Fibroblast of villous mesenchyme (primary cell): ENCODE measurements around the gene DPP10. TPM values are rescaled to one million over a fixed set of nuclear protein-coding genes. Genes with fewer than 3 reads are reported as not detected.

ENCODE experiments used
- DNase-seq: peaks from one replicate; pipeline ENCODE4 v3.0.0-alpha.2; 2010; ENCODE audit warnings: low read depth
- H3K4me3 ChIP-seq: 2 replicates; pipeline ENCODE4 v1.5.1; 2011; ENCODE audit warnings: low read depth, mild to moderate bottlenecking, low read length
- CTCF ChIP-seq: IDR thresholded peaks from 2 replicates; pipeline ENCODE4 v1.5.1; 2012; ENCODE audit warnings: low read depth, mild to moderate bottlenecking, low read length; ENCODE audit not compliant: insufficient read depth
- total RNA-seq: library from RNA; depleted of rRNA; stranded (reverse); fragments of >200 nt; gene quantifications from 2 replicates; pipeline ENCODE4 v1.2.3, GENCODE V29; 2012

The DPP10 gene
- total RNA-seq, 1 donor = under 0.01 TPM

- H3K4me3 ChIP-seq = no peak overlapping the region
- DNase-seq = no peak
- TF ChIP-seq CTCF = no peak
Measured at GRCh38 chr2:115691409-115691808, 1249.0 kb downstream of the DPP10 start.

GRCh38 chr2:115694651-115695050 is 1252.2 kb downstream of the DPP10 start:
- DNase-seq = no peak
- TF ChIP-seq CTCF = no peak
- H3K4me3 ChIP-seq = no peak overlapping the region

- no peak for DNase-seq
- H3K4me3 ChIP-seq = no peak overlapping the region
- no peak for TF ChIP-seq CTCF
Measured at GRCh38 chr2:115733190-115733775, 1290.8 kb downstream of the DPP10 start.

- no peak overlapping the region for H3K4me3 ChIP-seq
- TF ChIP-seq CTCF = no peak
- DNase-seq = no peak
Measured at GRCh38 chr2:115738111-115738510, 1295.7 kb downstream of the DPP10 start.

GRCh38 chr2:115739574-115739973 is 1297.1 kb downstream of the DPP10 start:
- H3K4me3 ChIP-seq = no peak overlapping the region
- DNase-seq = no peak
- TF ChIP-seq CTCF = no peak

GRCh38 chr2:115746151-115746550 is 1303.7 kb downstream of the DPP10 start:
- no peak overlapping the region for H3K4me3 ChIP-seq
- DNase-seq = no peak
- TF ChIP-seq CTCF = no peak

- H3K4me3 ChIP-seq = no peak overlapping the region
- no peak for DNase-seq
- no peak for TF ChIP-seq CTCF
Measured at GRCh38 chr2:115757286-115757685, 1314.8 kb downstream of the DPP10 start.
